C4-2B (cell line): ENCODE measurements around the gene DTWD1.

Source experiments
- CTCF ChIP-seq: fragments of 450-650 bp; conservative IDR thresholded peaks from 2 replicates; pipeline ENCODE4 v1.5.1; 2017; ENCODE audit warnings: mild to moderate bottlenecking
- ZFX ChIP-seq: fragments of 450-650 bp; IDR thresholded peaks from 2 replicates; pipeline ENCODE4 v1.6.1; 2017

GRCh38 chr15:49675041-49675440 lies 54.2 kb downstream of the DTWD1 start:
- no peak; the same call in 1 of the 2 replicates for TF ChIP-seq CTCF
- TF ChIP-seq ZFX, result no peak
